H1 (cell line): ENCODE results near the gene BPIFB2. TPM values are rescaled to one million over a fixed set of nuclear protein-coding genes. Genes with fewer than 3 reads are reported as not detected.

Source experiments
- CTCF ChIA-PET: fragments of 300-600 bp; sonication (Branson Sonifier 250); formaldehyde crosslinking; loops from one replicate; lab custom pipeline; 2021; ENCODE audit not compliant: partially characterized antibody; lab: Charles Lee
- POLR2A ChIA-PET: fragments of 300-600 bp; sonication (Branson Sonifier 250); formaldehyde crosslinking; loops from one replicate; lab custom pipeline; 2021; ENCODE audit warnings: inconsistent platforms; ENCODE audit not compliant: partially characterized antibody; lab: Charles Lee
- DNase-seq, 2 experiments: peaks; one replicate each; pipeline versions ENCODE4 v3.0.0 to v3.0.0-alpha.2; 2010 to 2022; ENCODE audit warnings: low spot score in 2 of 2, low read depth in 1 of 2, mixed read lengths in 1 of 2
- FAIRE-seq: peaks from 2 replicates; lab custom pipeline; 2011; peaks lifted over from hg19 to GRCh38; lab: Jason Lieb, UNC
- H2AFZ ChIP-seq: 2 replicates; pipeline ENCODE4 v1.8.1; 2012; ENCODE audit warnings: low read length, inconsistent platforms
- H2AK5ac ChIP-seq: 2 replicates; pipeline ENCODE4 v1.6.1; 2013; ENCODE audit warnings: low read depth, low read length
- H2BK120ac ChIP-seq: replicated peaks from 2 replicates; pipeline ENCODE3; 2013; ENCODE audit warnings: low read depth, low read length, inconsistent platforms
- H2BK12ac ChIP-seq: 2 replicates; pipeline ENCODE4 v1.6.1; 2013; ENCODE audit warnings: low read depth, low read length
- H2BK15ac ChIP-seq: 2 replicates; pipeline ENCODE4 v1.6.1; 2013; ENCODE audit warnings: low read length
- H2BK20ac ChIP-seq: 2 replicates; pipeline ENCODE4 v1.6.1; 2013; ENCODE audit warnings: low read length
- H2BK5ac ChIP-seq: 2 replicates; pipeline ENCODE4 v1.6.1; 2013; ENCODE audit warnings: low read depth, low read length
- H3K14ac ChIP-seq: 2 replicates; pipeline ENCODE4 v1.6.1; 2013; ENCODE audit warnings: inconsistent platforms; ENCODE audit not compliant: insufficient read length
- H3K18ac ChIP-seq: 2 replicates; pipeline ENCODE4 v1.6.1; 2013; ENCODE audit warnings: low read length; ENCODE audit errors: extremely low read depth
- H3K23ac ChIP-seq: 2 replicates; pipeline ENCODE4 v1.6.1; 2013; ENCODE audit warnings: inconsistent platforms; ENCODE audit not compliant: insufficient read length
- H3K23me2 ChIP-seq: 2 replicates; pipeline ENCODE4 v1.6.1; 2013; ENCODE audit warnings: low read depth, low read length
- H3K27ac ChIP-seq: 2 replicates; pipeline ENCODE4 v1.6.1; 2011; ENCODE audit warnings: low read depth, low read length, inconsistent platforms
- H3K27me3 ChIP-seq, 4 experiments: replicated peaks in 1 of 4; 1 replicate in 1 of 4; 2 replicates in 3 of 4; pipeline versions ENCODE4 v1.6.1 to v1.8.1; 2011 to 2013; ENCODE audit warnings: low read length in 3 of 4, mild to moderate bottlenecking in 3 of 4, inconsistent platforms in 2 of 4, mixed read lengths in 2 of 4, moderate library complexity in 1 of 4; ENCODE audit not compliant: control insufficient read depth in 3 of 4, insufficient read depth in 3 of 4; ENCODE audit errors: extremely low read depth in 1 of 4
- H3K36me3 ChIP-seq, 4 experiments: 2 replicates each; pipeline versions ENCODE4 v1.6.1 to v1.8.1; 2011 to 2013; ENCODE audit warnings: mild to moderate bottlenecking in 4 of 4, low read length in 3 of 4, moderate library complexity in 2 of 4, control low read depth in 1 of 4, inconsistent platforms in 1 of 4; ENCODE audit not compliant: insufficient read depth in 4 of 4, control insufficient read depth in 2 of 4
- H3K4ac ChIP-seq: replicated peaks from 2 replicates; pipeline ENCODE3; 2013; ENCODE audit warnings: low read length, low read depth, mixed read lengths, inconsistent platforms; ENCODE audit not compliant: insufficient read length
- H3K4me1 ChIP-seq, 4 experiments: replicated peaks in 1 of 4; 1 replicate in 1 of 4; 2 replicates in 3 of 4; pipeline versions ENCODE4 v1.6.1 to v1.8.1; 2011 to 2013; ENCODE audit warnings: low read length in 3 of 4, inconsistent platforms in 2 of 4, mixed read lengths in 1 of 4; ENCODE audit not compliant: insufficient read depth in 4 of 4, control insufficient read depth in 3 of 4
- H3K4me2 ChIP-seq, 2 experiments: 2 replicates each; pipeline versions ENCODE4 v1.6.1 to v1.8.1; 2011 to 2013; ENCODE audit warnings: low read depth in 2 of 2, low read length in 2 of 2, control low read depth in 1 of 2, inconsistent platforms in 1 of 2, mild to moderate bottlenecking in 1 of 2; ENCODE audit not compliant: insufficient read depth in 1 of 2
- H3K4me3 ChIP-seq, 4 experiments: fragments of 200-600, 300-600 bp in 1 of 4; sonication (generic), shearing (Covaris generic), sonication (Bioruptor Twin) in 1 of 4; 2 replicates each; pipeline versions ENCODE4 v1.5.1 to v1.8.1; 2011 to 2016; ENCODE audit warnings: low read length in 4 of 4, low read depth in 3 of 4, control low read depth in 2 of 4, inconsistent platforms in 2 of 4, mild to moderate bottlenecking in 2 of 4, mixed read lengths in 1 of 4, moderate library complexity in 1 of 4; ENCODE audit not compliant: insufficient read depth in 2 of 4; ENCODE audit errors: extremely low read depth in 1 of 4
- H3K56ac ChIP-seq: replicated peaks from 2 replicates; pipeline ENCODE3; 2013; ENCODE audit warnings: low read depth, mild to moderate bottlenecking, mixed read lengths, low read length, inconsistent platforms; ENCODE audit not compliant: insufficient read length
- H3K79me1 ChIP-seq: 2 replicates; pipeline ENCODE4 v1.6.1; 2013; ENCODE audit warnings: low read depth, low read length, control low read depth
- H3K79me2 ChIP-seq, 2 experiments: 2 replicates each; pipeline versions ENCODE4 v1.6.1 to v1.8.1; 2012 to 2013; ENCODE audit warnings: low read length in 2 of 2, mild to moderate bottlenecking in 2 of 2, inconsistent platforms in 1 of 2; ENCODE audit not compliant: insufficient read depth in 2 of 2, control insufficient read depth in 1 of 2
- H3K9ac ChIP-seq, 4 experiments: replicated peaks in 1 of 4; 1 replicate in 1 of 4; 2 replicates in 3 of 4; pipeline versions ENCODE4 v1.6.1 to v1.8.1; 2011 to 2013; ENCODE audit warnings: low read depth in 3 of 4, low read length in 3 of 4, control low read depth in 2 of 4, mild to moderate bottlenecking in 2 of 4, moderate library complexity in 2 of 4, inconsistent platforms in 1 of 4; ENCODE audit errors: extremely low read depth in 1 of 4
- H3K9me3 ChIP-seq, 2 experiments: 2 replicates each; pipeline versions ENCODE4 v1.6.1 to v1.8.1; 2012 to 2013; ENCODE audit warnings: mild to moderate bottlenecking in 2 of 2, moderate library complexity in 2 of 2, control low read depth in 1 of 2, inconsistent platforms in 1 of 2, low read depth in 1 of 2, low read length in 1 of 2, mixed read lengths in 1 of 2; ENCODE audit not compliant: insufficient read depth in 2 of 2
- H4K20me1 ChIP-seq, 2 experiments: replicated peaks in 1 of 2; 2 replicates each; pipeline versions ENCODE3 to v1.8.1; 2011 to 2013; ENCODE audit warnings: inconsistent platforms in 2 of 2, low read length in 2 of 2, mild to moderate bottlenecking in 1 of 2; ENCODE audit not compliant: insufficient read depth in 2 of 2, control insufficient read depth in 1 of 2
- H4K5ac ChIP-seq: 2 replicates; pipeline ENCODE4 v1.6.1; 2013; ENCODE audit warnings: low read length, low read depth, mixed read lengths, inconsistent platforms; ENCODE audit not compliant: insufficient read length
- H4K8ac ChIP-seq: 2 replicates; pipeline ENCODE4 v1.8.0; 2013; ENCODE audit warnings: mild to moderate bottlenecking, moderate library complexity, low read length, inconsistent platforms; ENCODE audit not compliant: insufficient read depth; ENCODE audit errors: extremely low read depth
- H4K91ac ChIP-seq: replicated peaks from 2 replicates; pipeline ENCODE3; 2013; ENCODE audit warnings: low read length, mixed read lengths, inconsistent platforms; ENCODE audit not compliant: insufficient read length
- FOSL1 ChIP-seq: IDR thresholded peaks from 2 replicates; pipeline ENCODE4 v1.6.1; 2011; ENCODE audit warnings: mild to moderate bottlenecking, low read depth, low read length, moderate library complexity; ENCODE audit not compliant: insufficient read depth
- GTF2F1 ChIP-seq: IDR thresholded peaks from 2 replicates; pipeline ENCODE4 v1.6.1; 2012; ENCODE audit warnings: low read depth, low read length, improper control_type of control experiment, borderline replicate concordance
- POU5F1 ChIP-seq: IDR thresholded peaks from 2 replicates; pipeline ENCODE4 v1.6.1; 2011; ENCODE audit warnings: low read depth, mild to moderate bottlenecking, low read length, moderate library complexity
- SAP30 ChIP-seq: fragments of 300-600 bp; sonication (generic); IDR thresholded peaks from 2 replicates; pipeline ENCODE4 v1.7.1; 2012; ENCODE audit warnings: low read length, moderate library complexity, mild to moderate bottlenecking, inconsistent platforms; ENCODE audit not compliant: insufficient read depth, insufficient replicate concordance
- SP1 ChIP-seq: IDR thresholded peaks from 2 replicates; pipeline ENCODE4 v1.6.1; 2011; ENCODE audit warnings: low read depth, low read length
- SUZ12 ChIP-seq: fragments of 200-600 bp; sonication (generic); IDR thresholded peaks from 2 replicates; pipeline ENCODE4 v1.6.1; 2012; ENCODE audit warnings: mild to moderate bottlenecking, inconsistent platforms, low read length, moderate library complexity, mixed read lengths
- TCF12 ChIP-seq: IDR thresholded peaks from 2 replicates; pipeline ENCODE4 v1.6.1; 2011; ENCODE audit warnings: low read depth, mild to moderate bottlenecking, low read length
- WGBS, 2 experiments: shearing (Covaris generic) in 1 of 2; methylation state at CpG; one replicate each; pipeline versions ENCODE4 v1.1.6 to v1.1.7; 2013 to 2015; ENCODE audit warnings: low lambda C conversion rate in 2 of 2, mixed read lengths in 2 of 2, inconsistent platforms in 1 of 2, low coverage in 1 of 2, missing lambda C conversion rate in 1 of 2; ENCODE audit not compliant: insufficient replicate concordance in 2 of 2, insufficient coverage in 1 of 2, insufficient read length in 1 of 2; ENCODE audit errors: extremely low coverage in 1 of 2, missing lambda C conversion rate in 1 of 2; 5-methylcytosine and 5-hydroxymethylcytosine counted together
- polyA plus RNA-seq, 7 experiments: library from polyadenylated mRNA; depleted of rRNA in 3 of 7; stranded (reverse) in 5 of 7; unstranded in 2 of 7; fragments of >200 nt in 5 of 7; fragments of 200-250 nt in 2 of 7; gene quantifications; 1 replicate in 5 of 7; 2 replicates in 1 of 7; 4 replicates in 1 of 7; pipeline versions ENCODE4 v1.2.1 to v1.2.3, GENCODE V29; 2011 to 2013; ENCODE audit warnings: missing spikeins in 2 of 7, mixed read lengths in 2 of 7
- total RNA-seq: library from RNA; stranded (reverse); fragmentation: NEBNext Ultra II Directional; extraction: Animal tissue kit (Norgen Biotek cat#: 25700); gene quantifications from 2 replicates; pipeline ENCODE4 v1.2.1, GENCODE V29; 2021

Gene BPIFB2
- total and polyA plus RNA-seq, 2 of the 8 experiments (the other 6 are each of a cell fraction or from before 2014, with no cell fraction given): not detected

- no peaks in the 10 kb centered on the region for H3K36me3 ChIP-seq
- peaks cover 2 to 3% of the 10 kb centered on the region in 2 experiments for H4K20me1 ChIP-seq
- no peak overlapping the region for H2AFZ ChIP-seq
- CTCF ChIA-PET: interaction anchor here (1.2 to 11.8 kb wide), 3 partner anchors 8 to 26 kb away, joined by 3 to 86 read pairs (median 4); partner anchors contain the start of genes BPIFB2 and SUN5
- FAIRE-seq (no peak), DNase-seq (no peak)
- no peak overlapping the region for H2BK5ac ChIP-seq
- no peaks in the 10 kb centered on the region for H3K79me2 ChIP-seq
- H3K9ac ChIP-seq: no peak overlapping the region
- H3K4me2 ChIP-seq: no peak overlapping the region
- no peak overlapping the region for H3K4me3 ChIP-seq
- H3K14ac ChIP-seq: no peak overlapping the region
- TF ChIP-seq SAP30 (no peak), SUZ12 (no peak), FOSL1 (no peak), SP1 (no peak), TCF12 (no peak), POU5F1 (no peak), GTF2F1 (no peak)
- H4K91ac ChIP-seq: no peak overlapping the region
- H3K4me1 ChIP-seq: no peaks in the 10 kb centered on the region
- H3K9me3 ChIP-seq: no peaks in the 10 kb centered on the region
- POLR2A ChIA-PET: no interaction called here
- H3K27me3 ChIP-seq: no peaks in the 10 kb centered on the region
- peaks cover 8% of the 10 kb centered on the region; the same call in 1 of the 2 replicates for H3K23me2 ChIP-seq
- H3K79me1 ChIP-seq: no peaks in the 10 kb centered on the region
- H2AK5ac ChIP-seq: no peak overlapping the region
- no peak overlapping the region for H2BK12ac ChIP-seq
- no peak overlapping the region for H3K56ac ChIP-seq
- H3K4ac ChIP-seq: no peak overlapping the region
- H4K8ac ChIP-seq: no peak overlapping the region; the same call in 1 of the 2 replicates
- H3K27ac ChIP-seq: no peak overlapping the region
- H2BK15ac ChIP-seq: no peak overlapping the region
- H3K18ac ChIP-seq: no peak overlapping the region
- WGBS, 2 experiments: 96% methylated on average over 3 of the region's 3 CpGs; no CpG with 5 or more reads in 1 of the 2 experiments
- H4K5ac ChIP-seq: no peak overlapping the region
- H3K23ac ChIP-seq: no peak overlapping the region
- H2BK20ac ChIP-seq: no peak overlapping the region
- H2BK120ac ChIP-seq: no peak overlapping the region
Measured at GRCh38 chr20:33021879-33022278, 14.4 kb downstream of the BPIFB2 start.
